ENCODE data around the gene KDM6A. TPM values are rescaled to one million over a fixed set of nuclear protein-coding genes. Genes with fewer than 3 reads are reported as not detected.

KDM6A gene
- total and polyA plus RNA-seq, 7 donors: 3.6 to 21.3 (median 13.2) TPM

DNA sequence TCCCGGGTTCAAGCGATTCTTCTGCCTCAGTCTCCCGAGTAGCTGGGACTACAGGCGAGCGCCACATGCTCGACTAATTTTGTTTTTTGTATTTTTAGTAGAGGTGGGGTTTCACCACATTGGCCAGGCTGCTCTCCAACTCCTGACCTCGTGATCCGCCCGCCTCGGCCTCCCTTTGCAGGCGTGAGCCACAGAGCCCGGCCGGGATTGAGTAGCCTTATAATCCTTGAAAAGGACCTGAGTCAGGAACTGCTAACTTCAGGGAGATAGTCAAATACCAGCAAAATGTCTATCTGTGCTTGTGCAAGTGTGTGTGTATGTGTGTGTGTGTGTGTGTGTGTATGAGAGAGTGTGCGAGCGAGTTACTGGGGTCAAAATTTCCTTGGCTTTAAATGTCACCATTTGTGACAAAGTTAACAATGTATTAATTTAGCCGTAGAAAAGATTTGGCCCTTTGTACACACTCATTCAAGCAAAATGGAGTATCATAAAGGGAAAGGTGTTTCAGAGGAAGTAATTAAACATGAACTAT, 1.8 kb upstream of the KDM6A start:
- DNase-seq (peak in 1 of 2 donors; percentile 20), ATAC-seq (no peak)
- no peaks in the 10 kb centered on the region for H3K27me3 ChIP-seq (ENCODE audit: insufficient read depth in 3 of 3, low read length in 2 of 3)
- TF ChIP-seq, protein P1, sequence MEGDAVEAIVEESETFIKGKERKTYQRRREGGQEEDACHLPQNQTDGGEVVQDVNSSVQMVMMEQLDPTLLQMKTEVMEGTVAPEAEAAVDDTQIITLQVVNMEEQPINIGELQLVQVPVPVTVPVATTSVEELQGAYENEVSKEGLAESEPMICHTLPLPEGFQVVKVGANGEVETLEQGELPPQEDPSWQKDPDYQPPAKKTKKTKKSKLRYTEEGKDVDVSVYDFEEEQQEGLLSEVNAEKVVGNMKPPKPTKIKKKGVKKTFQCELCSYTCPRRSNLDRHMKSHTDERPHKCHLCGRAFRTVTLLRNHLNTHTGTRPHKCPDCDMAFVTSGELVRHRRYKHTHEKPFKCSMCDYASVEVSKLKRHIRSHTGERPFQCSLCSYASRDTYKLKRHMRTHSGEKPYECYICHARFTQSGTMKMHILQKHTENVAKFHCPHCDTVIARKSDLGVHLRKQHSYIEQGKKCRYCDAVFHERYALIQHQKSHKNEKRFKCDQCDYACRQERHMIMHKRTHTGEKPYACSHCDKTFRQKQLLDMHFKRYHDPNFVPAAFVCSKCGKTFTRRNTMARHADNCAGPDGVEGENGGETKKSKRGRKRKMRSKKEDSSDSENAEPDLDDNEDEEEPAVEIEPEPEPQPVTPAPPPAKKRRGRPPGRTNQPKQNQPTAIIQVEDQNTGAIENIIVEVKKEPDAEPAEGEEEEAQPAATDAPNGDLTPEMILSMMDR (IDR thresholded peaks at IDR 0.05): no peak
- H3K9me3 ChIP-seq: no peaks in the 10 kb centered on the region
- H3K27ac ChIP-seq: peak overlapping the region; percentile 92
- WGBS, 3 donors: 52 to 71% (median 52%) methylated on average over 14 to 16 of the region's 16 CpGs
- peaks cover 11% of the 10 kb centered on the region for H3K4me1 ChIP-seq
- intact Hi-C loops (cut with DNase I): loop anchor here (5.0 to 10.0 kb wide), 2 partner anchors 201 to 326 kb away; partner anchors contain the start of gene FUNDC1 (in 1 of the 2)
- no peaks in the 10 kb centered on the region for H3K36me3 ChIP-seq (ENCODE audit: insufficient read depth in 1 of 2, low read depth in 1 of 2)
- H3K4me3 ChIP-seq: peak overlapping the region; percentile 88

DNA sequence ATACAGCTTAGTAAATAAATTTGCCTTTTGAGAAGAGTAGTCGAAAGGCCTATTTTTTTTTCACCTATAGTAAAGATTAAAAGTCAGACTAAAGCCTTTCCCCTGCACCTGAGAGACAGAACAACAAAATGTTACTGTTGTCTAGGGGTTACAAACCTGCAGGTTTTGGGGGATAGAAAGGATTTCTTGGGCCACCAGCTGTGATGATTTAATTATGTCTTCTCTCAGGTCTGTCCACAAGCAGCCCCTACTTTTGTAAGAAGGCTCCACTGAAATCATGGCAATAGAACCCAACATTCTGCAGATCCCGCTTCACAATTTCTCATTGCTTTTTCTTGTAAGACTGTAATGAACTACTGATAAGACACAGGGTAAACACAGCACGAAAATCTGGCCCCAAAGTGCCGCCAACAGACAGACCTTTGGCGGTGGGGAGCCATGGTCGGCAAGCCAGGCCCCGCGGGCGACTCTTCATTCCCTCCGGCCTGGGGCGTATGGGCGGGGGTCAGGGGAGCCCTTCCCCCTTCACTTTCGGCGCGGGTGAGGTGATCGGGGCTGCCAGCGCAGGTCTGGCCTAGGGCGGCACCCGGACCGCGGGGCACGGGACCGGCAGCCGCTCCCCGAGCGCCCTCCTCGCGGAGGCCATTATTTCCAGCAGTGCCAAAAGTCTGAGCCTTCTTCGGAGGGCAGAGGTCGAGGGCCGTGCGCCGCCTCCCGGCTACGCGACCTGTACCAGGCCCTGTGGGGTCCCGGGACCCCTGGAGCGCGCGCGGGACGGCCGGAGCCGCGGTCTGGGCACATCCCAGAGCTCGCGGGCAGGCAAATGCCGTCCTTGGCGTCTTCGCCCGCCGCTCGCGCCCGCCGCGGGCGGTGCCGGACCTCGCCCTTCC, 812 bp upstream of the KDM6A start:
- Histone ChIP-seq H3K9me3 (no peaks in the 10 kb centered on the region), H3K27me3 (ENCODE audit: insufficient read depth in 3 of 3, low read length in 2 of 3) (no peaks in the 10 kb centered on the region), H3K4me3 (peak overlapping the region; percentile 88), H3K36me3 (ENCODE audit: insufficient read depth in 1 of 2, low read depth in 1 of 2) (no peaks in the 10 kb centered on the region), H3K4me1 (peaks cover 18% of the 10 kb centered on the region), H3K27ac (peak overlapping the region; percentile 92)
- DNase-seq: no peak
- whole genome bisulfite sequencing, 3 donors: 0 to 1% (median 0%) methylated on average over 10 to 60 of the region's 60 CpGs
- TF ChIP-seq, protein P1 (IDR thresholded peaks at IDR 0.05): no peak
- intact Hi-C loops (cut with DNase I): loop anchor here (5.0 to 10.0 kb wide), 2 partner anchors 200 to 327 kb away; partner anchors contain the start of gene FUNDC1 (in 1 of the 2)
- peak; percentile 52 to 60 (median 56) for ATAC-seq

DNA sequence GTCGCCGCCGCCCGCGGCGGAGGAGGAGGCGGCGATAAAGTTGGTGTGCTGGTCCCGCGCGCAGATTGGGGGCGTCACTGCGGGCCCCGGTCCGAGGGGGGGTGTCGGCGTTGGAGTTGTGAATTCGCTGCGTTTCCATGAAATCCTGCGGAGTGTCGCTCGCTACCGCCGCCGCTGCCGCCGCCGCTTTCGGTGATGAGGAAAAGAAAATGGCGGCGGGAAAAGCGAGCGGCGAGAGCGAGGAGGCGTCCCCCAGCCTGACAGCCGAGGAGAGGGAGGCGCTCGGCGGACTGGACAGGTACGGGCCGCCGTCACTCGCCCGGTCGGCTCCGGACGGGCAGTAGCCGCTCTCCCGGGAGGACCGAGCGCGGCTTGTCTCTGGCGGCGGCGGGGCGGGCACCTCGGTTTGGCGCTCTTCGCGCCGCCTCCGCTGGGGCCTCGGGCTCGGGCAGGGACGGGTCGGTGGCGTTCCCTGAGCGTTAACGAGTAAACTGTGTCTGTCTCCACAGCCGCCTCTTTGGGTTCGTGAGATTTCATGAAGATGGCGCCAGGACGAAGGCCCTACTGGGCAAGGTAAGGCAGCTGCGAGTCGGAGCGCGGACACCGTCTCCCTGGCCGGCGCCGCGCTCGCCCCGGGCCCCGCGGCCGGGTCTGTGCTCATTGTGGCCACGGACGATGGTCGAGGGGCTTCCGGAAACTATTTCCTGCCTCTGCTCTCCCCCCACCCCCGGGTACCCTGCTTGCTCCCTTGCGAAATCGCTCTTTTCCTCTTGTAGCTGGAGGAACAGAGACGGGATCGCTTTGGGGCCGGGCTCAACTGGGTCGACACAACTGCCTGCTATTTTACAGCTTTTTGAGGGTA, 658 bp downstream of the KDM6A start:
- Histone ChIP-seq H3K27me3 (ENCODE audit: insufficient read depth in 3 of 3, low read length in 2 of 3) (no peaks in the 10 kb centered on the region), H3K4me3 (peak overlapping the region; percentile 88), H3K4me1 (peaks cover 30% of the 10 kb centered on the region), H3K27ac (peak overlapping the region; percentile 92), H3K9me3 (no peaks in the 10 kb centered on the region), H3K36me3 (ENCODE audit: insufficient read depth in 1 of 2, low read depth in 1 of 2) (no peaks in the 10 kb centered on the region)
- DNase-seq (peak; percentile 64 to 83), ATAC-seq (peak; percentile 34 to 50 (median 46))
- 0% methylated on average over 17 to 98 of the region's 99 CpGs for whole genome bisulfite sequencing, 3 donors
- TF ChIP-seq, protein P1 (IDR thresholded peaks at IDR 0.05): no peak
- intact Hi-C loops (cut with DNase I): loop anchor here (5.0 to 10.0 kb wide), 2 partner anchors 199 to 329 kb away; partner anchors contain the start of gene FUNDC1 (in 1 of the 2)

DNA sequence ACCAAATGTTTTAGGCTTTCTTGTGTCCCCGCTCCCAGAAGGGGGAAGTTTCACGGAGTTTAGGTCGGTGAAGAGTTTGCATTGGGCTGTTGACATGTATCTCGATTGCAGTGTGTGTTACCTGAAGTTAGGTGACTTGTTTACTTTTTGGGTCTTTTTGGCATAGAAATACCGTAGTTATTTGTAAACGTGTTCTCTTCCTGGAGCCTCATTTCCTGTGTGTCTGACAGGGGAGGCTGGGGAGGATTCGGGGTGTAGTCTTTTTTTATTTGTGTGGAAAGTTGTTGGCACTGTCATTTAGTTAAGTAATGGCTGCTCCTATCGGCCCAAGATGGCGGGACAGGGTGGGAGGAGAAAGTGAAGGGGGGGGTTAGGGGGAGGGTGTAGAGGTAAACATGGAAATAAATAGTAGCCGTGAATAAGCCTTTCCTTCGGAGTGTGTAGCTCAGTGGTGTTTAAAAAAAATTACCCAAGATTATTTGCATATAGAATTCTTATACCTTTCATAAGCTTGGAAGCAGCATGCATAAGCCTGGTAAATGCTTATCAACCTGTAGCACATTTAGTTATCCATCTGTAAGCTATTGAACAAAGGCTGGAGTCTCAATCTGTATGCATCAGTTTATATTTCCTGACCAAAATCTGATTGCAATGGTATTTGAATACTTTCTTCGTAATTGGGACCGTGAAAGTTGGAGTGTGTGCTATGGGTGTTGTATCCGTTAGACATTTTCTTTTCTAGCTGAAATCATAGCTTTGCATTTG, 1.6 kb downstream of the KDM6A start:
- no peaks in the 10 kb centered on the region for H3K36me3 ChIP-seq (ENCODE audit: insufficient read depth in 1 of 2, low read depth in 1 of 2)
- H3K27me3 ChIP-seq (ENCODE audit: insufficient read depth in 3 of 3, low read length in 2 of 3): no peaks in the 10 kb centered on the region
- TF ChIP-seq, protein P1 (IDR thresholded peaks at IDR 0.05): no peak
- no peaks in the 10 kb centered on the region for H3K9me3 ChIP-seq
- H3K4me1 ChIP-seq: peaks cover 39% of the 10 kb centered on the region
- intact Hi-C loops (cut with DNase I): loop anchor here (5.0 to 10.0 kb wide), 2 partner anchors 198 to 330 kb away; partner anchors contain the start of gene FUNDC1 (in 1 of the 2)
- DNase-seq (no peak), ATAC-seq (peak in 3 of 4 donors; percentile 36 to 47 (median 38))
- peak overlapping the region; percentile 92 for H3K27ac ChIP-seq
- H3K4me3 ChIP-seq: peak overlapping the region; percentile 88
- WGBS, 3 donors: 0% methylated on average over 14 of the region's 14 CpGs

Measured in psoas muscle (tissue), 8 donors.